ENCODE results near the gene VEGFA. TPM values are rescaled to one million over a fixed set of nuclear protein-coding genes. Genes with fewer than 3 reads are reported as not detected.

The VEGFA gene
- polyA plus RNA-seq, 1 experiment: 189 TPM

DNA sequence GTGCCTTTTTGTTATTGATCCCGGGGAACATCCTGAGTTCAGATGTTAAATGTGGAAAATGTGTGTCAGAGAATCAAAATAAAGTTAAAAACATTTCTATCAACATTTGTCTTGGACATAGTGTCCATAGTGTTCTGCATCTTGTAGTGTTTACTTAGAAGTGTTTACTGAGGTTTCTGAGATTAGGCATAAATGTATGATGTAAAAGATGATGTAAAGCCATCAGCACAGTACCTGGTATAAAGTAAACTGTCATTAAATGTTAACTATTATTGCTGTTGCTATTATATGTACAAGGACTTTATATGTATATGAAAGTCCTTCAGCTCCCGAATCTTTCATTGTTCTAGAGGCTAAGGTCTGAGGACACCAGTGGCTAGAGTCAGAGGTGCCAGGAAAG, 28.2 kb upstream of the VEGFA start:
- TF ChIP-seq, protein P1, sequence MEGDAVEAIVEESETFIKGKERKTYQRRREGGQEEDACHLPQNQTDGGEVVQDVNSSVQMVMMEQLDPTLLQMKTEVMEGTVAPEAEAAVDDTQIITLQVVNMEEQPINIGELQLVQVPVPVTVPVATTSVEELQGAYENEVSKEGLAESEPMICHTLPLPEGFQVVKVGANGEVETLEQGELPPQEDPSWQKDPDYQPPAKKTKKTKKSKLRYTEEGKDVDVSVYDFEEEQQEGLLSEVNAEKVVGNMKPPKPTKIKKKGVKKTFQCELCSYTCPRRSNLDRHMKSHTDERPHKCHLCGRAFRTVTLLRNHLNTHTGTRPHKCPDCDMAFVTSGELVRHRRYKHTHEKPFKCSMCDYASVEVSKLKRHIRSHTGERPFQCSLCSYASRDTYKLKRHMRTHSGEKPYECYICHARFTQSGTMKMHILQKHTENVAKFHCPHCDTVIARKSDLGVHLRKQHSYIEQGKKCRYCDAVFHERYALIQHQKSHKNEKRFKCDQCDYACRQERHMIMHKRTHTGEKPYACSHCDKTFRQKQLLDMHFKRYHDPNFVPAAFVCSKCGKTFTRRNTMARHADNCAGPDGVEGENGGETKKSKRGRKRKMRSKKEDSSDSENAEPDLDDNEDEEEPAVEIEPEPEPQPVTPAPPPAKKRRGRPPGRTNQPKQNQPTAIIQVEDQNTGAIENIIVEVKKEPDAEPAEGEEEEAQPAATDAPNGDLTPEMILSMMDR (IDR thresholded peaks at IDR 0.05; ENCODE audit: low read depth, low read length): no peak
- DNase-seq (ENCODE audit: low read depth, low spot score): no peak
- ChIA-PET CTCF (interaction anchor here (2.3 kb wide), 1 partner anchor 337 kb away, joined by 4 read pairs; no protein-coding TSS in a partner anchor), POLR2A (no interaction called here)
- no peak overlapping the region for H3K4me3 ChIP-seq (ENCODE audit: low read depth, low read length)
- no peaks in the 10 kb centered on the region for H3K9me3 ChIP-seq (ENCODE audit: control insufficient read depth, insufficient read depth, low read length)
- peaks cover 23% of the 10 kb centered on the region for H3K27me3 ChIP-seq (ENCODE audit: control insufficient read depth, insufficient read depth, low read length)
- peak overlapping the region; percentile 21 for H3K27ac ChIP-seq (ENCODE audit: low read depth, low read length)

GRCh38 chr6:43742285-43742684, 27.7 kb upstream of the VEGFA start:
- Histone ChIP-seq H3K27ac (ENCODE audit: low read depth, low read length) (peak overlapping the region; percentile 21), H3K27me3 (ENCODE audit: control insufficient read depth, insufficient read depth, low read length) (peaks cover 26% of the 10 kb centered on the region), H3K4me3 (ENCODE audit: low read depth, low read length) (no peak overlapping the region), H3K9me3 (ENCODE audit: control insufficient read depth, insufficient read depth, low read length) (no peaks in the 10 kb centered on the region)
- POLR2A ChIA-PET: no interaction called here
- CTCF ChIA-PET: interaction anchor here (2.3 kb wide), 1 partner anchor 336 kb away, joined by 4 read pairs; no protein-coding TSS in a partner anchor
- TF ChIP-seq, protein P1 (IDR thresholded peaks at IDR 0.05; ENCODE audit: low read depth, low read length): no peak
- DNase-seq (ENCODE audit: low read depth, low spot score): no peak

DNA sequence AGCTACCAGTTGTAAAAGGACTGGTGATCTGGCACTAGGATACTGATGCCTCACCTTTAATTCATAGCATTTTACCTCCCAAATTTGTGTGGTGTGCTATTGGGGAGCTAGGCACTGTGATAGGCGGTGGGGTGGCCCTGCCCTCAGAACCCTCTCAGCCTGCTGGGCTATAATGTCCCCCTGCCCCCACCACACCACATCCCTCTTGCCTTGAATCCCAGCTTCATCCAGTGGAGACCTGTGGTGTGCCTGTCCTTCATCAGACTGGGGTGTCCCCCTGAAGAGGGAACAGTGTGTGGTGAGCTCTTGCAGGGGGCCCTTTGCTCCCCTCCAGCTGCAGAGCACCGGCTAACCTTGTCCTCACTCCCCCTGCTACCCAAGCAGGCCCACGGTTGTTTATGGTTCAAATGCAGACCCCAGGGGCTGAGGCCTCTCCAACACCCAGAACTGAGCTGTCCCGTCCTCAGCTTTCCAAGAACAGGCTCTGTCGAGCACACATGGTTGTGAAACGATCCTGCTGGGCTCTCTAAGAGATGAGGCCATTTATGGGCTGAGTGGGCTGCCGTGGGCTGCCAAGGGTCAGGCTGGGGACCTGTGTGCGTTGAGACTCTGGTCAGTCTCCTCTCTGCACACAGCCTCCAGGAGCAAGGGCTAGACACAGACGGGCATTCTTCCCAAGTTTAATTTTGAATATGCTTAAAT, 26.9 kb upstream of the VEGFA start:
- Histone ChIP-seq H3K27me3 (ENCODE audit: control insufficient read depth, insufficient read depth, low read length) (peaks cover 31% of the 10 kb centered on the region), H3K4me3 (ENCODE audit: low read depth, low read length) (no peak overlapping the region), H3K9me3 (ENCODE audit: control insufficient read depth, insufficient read depth, low read length) (no peaks in the 10 kb centered on the region), H3K27ac (ENCODE audit: low read depth, low read length) (no peak overlapping the region)
- DNase-seq (ENCODE audit: low read depth, low spot score): no peak
- ChIA-PET CTCF (interaction anchor here (2.3 kb wide), 1 partner anchor 336 kb away, joined by 4 read pairs; no protein-coding TSS in a partner anchor), POLR2A (no interaction called here)
- TF ChIP-seq, protein P1 (IDR thresholded peaks at IDR 0.05; ENCODE audit: low read depth, low read length): no peak

GRCh38 chr6:43743682-43744381, 26.2 kb upstream of the VEGFA start:
- H3K27me3 ChIP-seq (ENCODE audit: control insufficient read depth, insufficient read depth, low read length): peaks cover 33% of the 10 kb centered on the region
- DNase-seq (ENCODE audit: low read depth, low spot score): no peak
- POLR2A ChIA-PET: interaction anchor here (0.7 kb wide), 1 partner anchor 20 kb away, joined by 3 read pairs; no protein-coding TSS in a partner anchor
- H3K4me3 ChIP-seq (ENCODE audit: low read depth, low read length): no peak overlapping the region
- CTCF ChIA-PET: interaction anchor here (1.1 to 3.2 kb wide), 3 partner anchors 26 to 335 kb away, joined by 4 to 15 read pairs (median 4); partner anchors contain the start of gene VEGFA
- H3K27ac ChIP-seq (ENCODE audit: low read depth, low read length): no peak overlapping the region
- TF ChIP-seq, protein P1 (IDR thresholded peaks at IDR 0.05; ENCODE audit: low read depth, low read length): no peak
- H3K9me3 ChIP-seq (ENCODE audit: control insufficient read depth, insufficient read depth, low read length): no peaks in the 10 kb centered on the region

GRCh38 chr6:43744491-43744890, 25.5 kb upstream of the VEGFA start:
- ChIA-PET POLR2A (interaction anchor here (0.7 kb wide), 2 partner anchors 19 to 24 kb away, joined by 3 to 4 read pairs; no protein-coding TSS in a partner anchor), CTCF (interaction anchor here (1.1 to 3.2 kb wide), 3 partner anchors 20 to 77 kb away, joined by 4 to 15 read pairs (median 6); partner anchors contain the start of gene VEGFA)
- Histone ChIP-seq H3K9me3 (ENCODE audit: control insufficient read depth, insufficient read depth, low read length) (no peaks in the 10 kb centered on the region), H3K27ac (ENCODE audit: low read depth, low read length) (no peak overlapping the region), H3K27me3 (ENCODE audit: control insufficient read depth, insufficient read depth, low read length) (peaks cover 33% of the 10 kb centered on the region), H3K4me3 (ENCODE audit: low read depth, low read length) (no peak overlapping the region)
- TF ChIP-seq, protein P1 (IDR thresholded peaks at IDR 0.05; ENCODE audit: low read depth, low read length): no peak
- no peak for DNase-seq (ENCODE audit: low read depth, low spot score)

Data from AG04450 (cell line).